RCC 7860 (cell line): ENCODE results near the gene WDTC1.

Experiments
- DNase-seq: peaks from one replicate; pipeline ENCODE4 v3.0.0-alpha.2; 2015; ENCODE audit warnings: low spot score
- FAIRE-seq: peaks from 2 replicates; lab custom pipeline; 2012; peaks lifted over from hg19 to GRCh38; lab: Jason Lieb, UNC

WDTC1 gene

GRCh38 chr1:27300341-27301051, 66.1 kb downstream of the WDTC1 start:
- no peak for FAIRE-seq
- peak; percentile 79 for DNase-seq

GRCh38 chr1:27301052-27301422, 66.6 kb downstream of the WDTC1 start:
- no peak for DNase-seq
- no peak for FAIRE-seq

- no peak for DNase-seq
- FAIRE-seq: no peak
These were observed 67.3 kb downstream of the WDTC1 start for GRCh38 chr1:27301582-27302199.

- FAIRE-seq: no peak
- no peak for DNase-seq
These were observed 68.2 kb downstream of the WDTC1 start for GRCh38 chr1:27302612-27303011.

- no peak for FAIRE-seq
- no peak for DNase-seq
These were observed 69.1 kb downstream of the WDTC1 start for GRCh38 chr1:27303509-27303908.

- FAIRE-seq (no peak), DNase-seq (no peak)
These were observed 71.6 kb downstream of the WDTC1 start for GRCh38 chr1:27306071-27306470.

- DNase-seq (no peak), FAIRE-seq (no peak)
These were observed 72.7 kb downstream of the WDTC1 start for GRCh38 chr1:27306892-27307761.

- DNase-seq: no peak
- no peak for FAIRE-seq
These were observed 73.6 kb downstream of the WDTC1 start for GRCh38 chr1:27307874-27308598.

- no peak for FAIRE-seq
- DNase-seq: no peak
These were observed 79.7 kb downstream of the WDTC1 start for GRCh38 chr1:27314169-27314568.

GRCh38 chr1:27314737-27315136, 80.3 kb downstream of the WDTC1 start:
- FAIRE-seq: no peak
- DNase-seq: no peak

- DNase-seq (no peak), FAIRE-seq (no peak)
These were observed 82.4 kb downstream of the WDTC1 start for GRCh38 chr1:27316860-27317259.

- DNase-seq (no peak), FAIRE-seq (no peak)
These were observed 83.7 kb downstream of the WDTC1 start for GRCh38 chr1:27318136-27318535.

GRCh38 chr1:27318596-27318995, 84.2 kb downstream of the WDTC1 start:
- FAIRE-seq (no peak), DNase-seq (no peak)

- FAIRE-seq (no peak), DNase-seq (peak; percentile 89)
These were observed 87.6 kb downstream of the WDTC1 start, which contains the start of gene TMEM222 for GRCh38 chr1:27321813-27322568. Gene TMEM222 (plus strand): TSS chr1:27322163. CDS start chr1:27322198, 35 bp downstream.

- FAIRE-seq (no peak), DNase-seq (no peak)
These were observed 88.3 kb downstream of the WDTC1 start for GRCh38 chr1:27322569-27323240.

- FAIRE-seq: no peak
These were observed 90.9 kb downstream of the WDTC1 start for GRCh38 chr1:27325286-27325685.

GRCh38 chr1:27327964-27328363, 93.5 kb downstream of the WDTC1 start:
- FAIRE-seq: no peak
- no peak for DNase-seq

More at GRCh38 chr1:27325286-27325685, 90.9 kb downstream of the WDTC1 start:
- no peak for DNase-seq

GRCh38 chr1:27330786-27331185, 96.4 kb downstream of the WDTC1 start:
- no peak for FAIRE-seq

GRCh38 chr1:27331426-27331825, 97.0 kb downstream of the WDTC1 start:
- FAIRE-seq: no peak
- DNase-seq: no peak

More at GRCh38 chr1:27330786-27331185, 96.4 kb downstream of the WDTC1 start:
- no peak for DNase-seq

GRCh38 chr1:27331922-27332321, 97.5 kb downstream of the WDTC1 start:
- FAIRE-seq: no peak

More at GRCh38 chr1:27331922-27332321, 97.5 kb downstream of the WDTC1 start:
- DNase-seq: no peak
